Neural cell (in vitro differentiated cells): ENCODE measurements around the gene TENM3. TPM values are rescaled to one million over a fixed set of nuclear protein-coding genes. Genes with fewer than 3 reads are reported as not detected.

Experiments used
- H2AFZ ChIP-seq: fragments of 200-600, 300-800 bp; sonication (generic), shearing (Covaris generic); 2 replicates; pipeline ENCODE4 v1.6.0; 2014; ENCODE audit warnings: low read depth, mild to moderate bottlenecking, antibody characterized with exemption, low read length, moderate library complexity
- H3F3A ChIP-seq: fragments of 200-600 bp; shearing (Covaris generic); 2 replicates; pipeline ENCODE4 v1.6.1; 2016; ENCODE audit warnings: mild to moderate bottlenecking, moderate library complexity, mixed read lengths, antibody characterized with exemption, low read length; ENCODE audit not compliant: insufficient read depth, poor library complexity, severe bottlenecking
- H3K27ac ChIP-seq: fragments of 200-600, 300-800 bp; sonication (generic), shearing (Covaris generic); 2 replicates; pipeline ENCODE4 v1.5.1; 2014; ENCODE audit warnings: mild to moderate bottlenecking, low read length, moderate library complexity
- H3K27me3 ChIP-seq: fragments of 300-800, 200-600 bp; sonication (generic), shearing (Covaris generic); 2 replicates; pipeline ENCODE4 v1.6.0; 2014; ENCODE audit warnings: mild to moderate bottlenecking, low read depth, low read length, moderate library complexity; ENCODE audit not compliant: insufficient read depth
- H3K36me3 ChIP-seq: fragments of 300-800, 200-600 bp; sonication (generic), shearing (Covaris generic); 2 replicates; pipeline ENCODE4 v1.5.1; 2014; ENCODE audit warnings: mild to moderate bottlenecking, antibody characterized with exemption, low read length, moderate library complexity; ENCODE audit not compliant: insufficient read depth
- H3K4me2 ChIP-seq: fragments of 300-800, 200-600 bp; sonication (generic), shearing (Covaris generic); 2 replicates; pipeline ENCODE4 v1.6.0; 2014; ENCODE audit warnings: mild to moderate bottlenecking, low read length
- H3K4me3 ChIP-seq: fragments of 300-800, 200-600 bp; sonication (generic), shearing (Covaris generic); 2 replicates; pipeline ENCODE4 v1.5.1; 2014; ENCODE audit warnings: mild to moderate bottlenecking, low read length, moderate library complexity
- H3K79me2 ChIP-seq: fragments of 200-600 bp; shearing (Covaris generic); replicated peaks from 2 replicates; pipeline ENCODE4 v1.6.0; 2014; ENCODE audit warnings: mild to moderate bottlenecking, low read length, moderate library complexity; ENCODE audit not compliant: insufficient read depth
- H3K9ac ChIP-seq: fragments of 300-800, 200-600 bp; sonication (generic), shearing (Covaris generic); 2 replicates; pipeline ENCODE4 v1.6.1; 2016; ENCODE audit warnings: mild to moderate bottlenecking, low read length, mixed read lengths
- H3K9me2 ChIP-seq: fragments of 200-600 bp; shearing (Covaris generic); 2 replicates; pipeline ENCODE4 v1.6.1; 2016; ENCODE audit warnings: mild to moderate bottlenecking, low read length, mixed read lengths; ENCODE audit not compliant: insufficient read depth
- H3K9me3 ChIP-seq: fragments of 200-600, 300-800 bp; sonication (generic), shearing (Covaris generic); 2 replicates; pipeline ENCODE4 v1.6.1; 2016; ENCODE audit warnings: mild to moderate bottlenecking, mixed run types, low read length, moderate library complexity, mixed read lengths
- H4K20me1 ChIP-seq: fragments of 200-600 bp; shearing (Covaris generic); 2 replicates; pipeline ENCODE4 v1.6.1; 2016; ENCODE audit warnings: mild to moderate bottlenecking, mixed run types; ENCODE audit not compliant: insufficient read depth
- EP300 ChIP-seq: fragments of 450-650 bp; conservative IDR thresholded peaks from 2 replicates; pipeline ENCODE4 v1.6.1; 2014; ENCODE audit warnings: antibody characterized with exemption, mild to moderate bottlenecking, moderate library complexity; ENCODE audit not compliant: poor library complexity, severe bottlenecking
- EZH2 ChIP-seq: fragments of 200-600, 300-800 bp; shearing (Covaris generic), sonication (generic); IDR thresholded peaks from 2 replicates; pipeline ENCODE4 v1.6.1; 2014; ENCODE audit warnings: antibody characterized with exemption, low read length, borderline replicate concordance, mild to moderate bottlenecking; ENCODE audit not compliant: insufficient read depth, poor library complexity, severe bottlenecking
- MXI1 ChIP-seq: fragments of 450-650 bp; conservative IDR thresholded peaks from 2 replicates; pipeline ENCODE4 v1.6.1; 2014; ENCODE audit warnings: antibody characterized with exemption, mild to moderate bottlenecking; ENCODE audit not compliant: poor library complexity, severe bottlenecking
- POLR2AphosphoS5 ChIP-seq: IDR thresholded peaks from 2 replicates; pipeline ENCODE4 v1.6.1; 2012
- RAD21 ChIP-seq: fragments of 450-650 bp; conservative IDR thresholded peaks from 2 replicates; pipeline ENCODE4 v1.6.1; 2014; ENCODE audit warnings: antibody characterized with exemption, mild to moderate bottlenecking, moderate library complexity
- SMC3 ChIP-seq: fragments of 450-650 bp; conservative IDR thresholded peaks from 2 replicates; pipeline ENCODE4 v1.6.1; 2014; ENCODE audit warnings: antibody characterized with exemption, mild to moderate bottlenecking, moderate library complexity; ENCODE audit not compliant: poor library complexity
- TAF1 ChIP-seq: IDR thresholded peaks from 2 replicates; pipeline ENCODE4 v1.6.1; 2012; ENCODE audit warnings: low read depth
- polyA plus RNA-seq: library from polyadenylated mRNA; depleted of rRNA; stranded (reverse); fragments of >200 nt; gene quantifications from 2 replicates; pipeline ENCODE4 v1.2.3, GENCODE V29; 2014
- TF ChIP-seq, protein P1 (sequence below): IDR thresholded peaks from 2 replicates; pipeline ENCODE4 v1.6.1; 2012; ENCODE audit warnings: borderline replicate concordance
- TF ChIP-seq, protein P2 (sequence below): fragments of 450-650 bp; IDR thresholded peaks from 2 replicates; pipeline ENCODE4 v1.5.1; 2014; ENCODE audit warnings: antibody characterized with exemption, mild to moderate bottlenecking, moderate library complexity; ENCODE audit not compliant: poor library complexity, severe bottlenecking

The TENM3 gene
- polyA plus RNA-seq, 1 donor from 2014 or later: 7.3 TPM

- Histone ChIP-seq H3K9ac (no peak overlapping the region), H3F3A (no peaks in the 10 kb centered on the region), H3K4me2 (no peak overlapping the region), H3K79me2 (no peaks in the 10 kb centered on the region), H3K27me3 (no peaks in the 10 kb centered on the region), H3K36me3 (no peaks in the 10 kb centered on the region), H3K4me3 (no peak overlapping the region), H2AFZ (no peak overlapping the region), H3K9me3 (no peaks in the 10 kb centered on the region), H4K20me1 (no peaks in the 10 kb centered on the region), H3K27ac (no peak overlapping the region), H3K9me2 (no peaks in the 10 kb centered on the region)
- no peak for TF ChIP-seq EP300
- TF ChIP-seq EZH2: no peak
- TF ChIP-seq TAF1: no peak
- TF ChIP-seq, protein P1, sequence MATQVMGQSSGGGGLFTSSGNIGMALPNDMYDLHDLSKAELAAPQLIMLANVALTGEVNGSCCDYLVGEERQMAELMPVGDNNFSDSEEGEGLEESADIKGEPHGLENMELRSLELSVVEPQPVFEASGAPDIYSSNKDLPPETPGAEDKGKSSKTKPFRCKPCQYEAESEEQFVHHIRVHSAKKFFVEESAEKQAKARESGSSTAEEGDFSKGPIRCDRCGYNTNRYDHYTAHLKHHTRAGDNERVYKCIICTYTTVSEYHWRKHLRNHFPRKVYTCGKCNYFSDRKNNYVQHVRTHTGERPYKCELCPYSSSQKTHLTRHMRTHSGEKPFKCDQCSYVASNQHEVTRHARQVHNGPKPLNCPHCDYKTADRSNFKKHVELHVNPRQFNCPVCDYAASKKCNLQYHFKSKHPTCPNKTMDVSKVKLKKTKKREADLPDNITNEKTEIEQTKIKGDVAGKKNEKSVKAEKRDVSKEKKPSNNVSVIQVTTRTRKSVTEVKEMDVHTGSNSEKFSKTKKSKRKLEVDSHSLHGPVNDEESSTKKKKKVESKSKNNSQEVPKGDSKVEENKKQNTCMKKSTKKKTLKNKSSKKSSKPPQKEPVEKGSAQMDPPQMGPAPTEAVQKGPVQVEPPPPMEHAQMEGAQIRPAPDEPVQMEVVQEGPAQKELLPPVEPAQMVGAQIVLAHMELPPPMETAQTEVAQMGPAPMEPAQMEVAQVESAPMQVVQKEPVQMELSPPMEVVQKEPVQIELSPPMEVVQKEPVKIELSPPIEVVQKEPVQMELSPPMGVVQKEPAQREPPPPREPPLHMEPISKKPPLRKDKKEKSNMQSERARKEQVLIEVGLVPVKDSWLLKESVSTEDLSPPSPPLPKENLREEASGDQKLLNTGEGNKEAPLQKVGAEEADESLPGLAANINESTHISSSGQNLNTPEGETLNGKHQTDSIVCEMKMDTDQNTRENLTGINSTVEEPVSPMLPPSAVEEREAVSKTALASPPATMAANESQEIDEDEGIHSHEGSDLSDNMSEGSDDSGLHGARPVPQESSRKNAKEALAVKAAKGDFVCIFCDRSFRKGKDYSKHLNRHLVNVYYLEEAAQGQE: no peak
- no peak for TF ChIP-seq RAD21
- no peak for TF ChIP-seq POLR2AphosphoS5
- no peak for TF ChIP-seq SMC3
- TF ChIP-seq, protein P2, sequence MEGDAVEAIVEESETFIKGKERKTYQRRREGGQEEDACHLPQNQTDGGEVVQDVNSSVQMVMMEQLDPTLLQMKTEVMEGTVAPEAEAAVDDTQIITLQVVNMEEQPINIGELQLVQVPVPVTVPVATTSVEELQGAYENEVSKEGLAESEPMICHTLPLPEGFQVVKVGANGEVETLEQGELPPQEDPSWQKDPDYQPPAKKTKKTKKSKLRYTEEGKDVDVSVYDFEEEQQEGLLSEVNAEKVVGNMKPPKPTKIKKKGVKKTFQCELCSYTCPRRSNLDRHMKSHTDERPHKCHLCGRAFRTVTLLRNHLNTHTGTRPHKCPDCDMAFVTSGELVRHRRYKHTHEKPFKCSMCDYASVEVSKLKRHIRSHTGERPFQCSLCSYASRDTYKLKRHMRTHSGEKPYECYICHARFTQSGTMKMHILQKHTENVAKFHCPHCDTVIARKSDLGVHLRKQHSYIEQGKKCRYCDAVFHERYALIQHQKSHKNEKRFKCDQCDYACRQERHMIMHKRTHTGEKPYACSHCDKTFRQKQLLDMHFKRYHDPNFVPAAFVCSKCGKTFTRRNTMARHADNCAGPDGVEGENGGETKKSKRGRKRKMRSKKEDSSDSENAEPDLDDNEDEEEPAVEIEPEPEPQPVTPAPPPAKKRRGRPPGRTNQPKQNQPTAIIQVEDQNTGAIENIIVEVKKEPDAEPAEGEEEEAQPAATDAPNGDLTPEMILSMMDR: no peak
- no peak for TF ChIP-seq MXI1
Observed at GRCh38 chr4:182348779-182349326, 105.7 kb downstream of the TENM3 start.

GRCh38 chr4:182350041-182350440 is 106.8 kb downstream of the TENM3 start:
- no peaks in the 10 kb centered on the region for H3K9me3 ChIP-seq
- H3K27ac ChIP-seq: no peak overlapping the region
- H3K27me3 ChIP-seq: no peaks in the 10 kb centered on the region
- no peak overlapping the region for H3K4me3 ChIP-seq
- H4K20me1 ChIP-seq: no peaks in the 10 kb centered on the region
- no peak overlapping the region for H2AFZ ChIP-seq
- H3F3A ChIP-seq: no peaks in the 10 kb centered on the region
- TF ChIP-seq RAD21: no peak
- TF ChIP-seq POLR2AphosphoS5: no peak
- TF ChIP-seq, protein P2: no peak
- TF ChIP-seq, protein P1: no peak
- TF ChIP-seq SMC3: no peak
- TF ChIP-seq EZH2: no peak
- TF ChIP-seq MXI1: no peak
- H3K9ac ChIP-seq: no peak overlapping the region
- H3K9me2 ChIP-seq: no peaks in the 10 kb centered on the region
- no peaks in the 10 kb centered on the region for H3K36me3 ChIP-seq
- H3K4me2 ChIP-seq: no peak overlapping the region
- no peaks in the 10 kb centered on the region for H3K79me2 ChIP-seq
